GM19025 (cell line): Measurements from ENCODE around the gene KRT8.
"Not testable (repeated sequence)": the region's sequence is repeated elsewhere in the genome, so short reads cannot be mapped to it uniquely, and the experiment has no call there.

Experiments
- ATAC-seq: cut with Tn5 transposase; IDR thresholded peaks from one replicate; pipeline ENCODE4 v1.9.1; 2021; ENCODE audit warnings: mild to moderate bottlenecking, low read depth, moderate library complexity; ENCODE audit not compliant: unreplicated experiment

Gene KRT8

DNA sequence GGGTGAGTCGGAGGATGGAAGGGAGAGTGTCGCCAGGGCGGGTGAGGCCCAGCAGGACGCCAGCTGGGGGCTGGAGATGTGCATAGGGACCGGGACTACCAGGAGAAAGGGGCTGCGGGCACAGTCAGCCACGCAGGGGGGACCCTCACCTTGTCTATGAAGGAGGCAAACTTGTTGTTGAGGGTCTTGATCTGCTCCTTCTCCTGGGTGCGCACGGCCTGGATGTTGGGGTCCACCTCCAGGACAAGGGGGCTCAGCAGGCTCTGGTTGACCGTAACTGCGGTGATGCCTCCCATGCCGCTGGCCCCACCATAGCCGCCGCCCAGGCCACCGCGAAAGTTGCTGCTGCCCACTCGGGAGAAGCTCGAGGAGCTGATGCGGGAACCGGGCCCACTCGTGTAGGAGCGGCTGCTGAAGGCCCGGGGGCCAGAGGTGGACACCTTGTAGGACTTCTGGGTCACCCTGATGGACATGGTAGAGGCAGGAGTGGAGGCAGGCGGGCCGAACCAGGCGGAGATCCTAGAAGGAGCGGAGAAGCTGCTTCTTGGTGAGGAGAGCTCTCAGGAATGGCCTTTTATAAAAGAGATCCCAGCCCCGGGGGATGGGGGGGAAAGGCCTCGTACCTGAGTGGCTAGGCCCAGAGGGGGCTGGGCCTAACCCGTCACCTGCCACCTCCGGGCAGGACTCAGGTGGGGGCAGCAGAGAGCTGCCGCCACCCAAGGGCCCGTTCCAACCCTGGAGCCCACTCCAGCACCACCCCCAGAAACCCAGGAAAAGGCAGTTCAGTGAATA is at the start of gene KRT8:
KRT8 (minus strand) TSS at position 568 of the 792 bp plus-strand sequence; CDS start at position 473, 95 bp downstream.
- not testable (repeated sequence) for ATAC-seq

DNA sequence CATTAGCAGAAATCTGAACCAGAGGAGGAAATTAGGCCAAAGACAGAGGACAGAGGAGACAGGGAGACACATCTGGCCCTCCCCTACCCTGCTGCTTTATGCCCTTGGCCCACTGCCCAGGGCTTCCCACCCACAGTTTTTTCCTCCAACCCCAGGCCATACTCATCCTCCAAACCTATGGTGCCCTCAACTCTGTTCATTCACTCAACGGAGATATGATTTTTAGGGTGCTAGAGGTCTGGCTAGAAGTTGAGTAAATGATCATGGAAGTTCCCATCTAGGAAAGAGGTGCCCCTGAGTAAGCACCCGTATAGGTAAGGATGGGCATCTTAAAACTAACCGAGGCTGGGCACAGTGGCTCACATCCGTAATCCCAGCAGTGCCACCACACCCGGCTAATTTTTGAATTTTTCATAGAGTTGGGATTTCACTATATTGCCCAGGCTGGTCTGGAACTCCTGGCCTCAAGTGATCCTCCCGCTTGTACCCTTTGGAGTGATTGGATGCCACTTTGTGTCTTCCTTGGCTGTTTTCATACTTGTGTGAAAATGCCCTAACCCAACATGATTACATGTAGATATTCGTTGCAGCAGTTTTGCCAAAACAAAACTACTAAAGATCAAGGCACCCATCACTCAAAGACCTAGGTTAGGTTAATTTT is 48.4 kb upstream of the KRT8 start:
- no peak for ATAC-seq

DNA sequence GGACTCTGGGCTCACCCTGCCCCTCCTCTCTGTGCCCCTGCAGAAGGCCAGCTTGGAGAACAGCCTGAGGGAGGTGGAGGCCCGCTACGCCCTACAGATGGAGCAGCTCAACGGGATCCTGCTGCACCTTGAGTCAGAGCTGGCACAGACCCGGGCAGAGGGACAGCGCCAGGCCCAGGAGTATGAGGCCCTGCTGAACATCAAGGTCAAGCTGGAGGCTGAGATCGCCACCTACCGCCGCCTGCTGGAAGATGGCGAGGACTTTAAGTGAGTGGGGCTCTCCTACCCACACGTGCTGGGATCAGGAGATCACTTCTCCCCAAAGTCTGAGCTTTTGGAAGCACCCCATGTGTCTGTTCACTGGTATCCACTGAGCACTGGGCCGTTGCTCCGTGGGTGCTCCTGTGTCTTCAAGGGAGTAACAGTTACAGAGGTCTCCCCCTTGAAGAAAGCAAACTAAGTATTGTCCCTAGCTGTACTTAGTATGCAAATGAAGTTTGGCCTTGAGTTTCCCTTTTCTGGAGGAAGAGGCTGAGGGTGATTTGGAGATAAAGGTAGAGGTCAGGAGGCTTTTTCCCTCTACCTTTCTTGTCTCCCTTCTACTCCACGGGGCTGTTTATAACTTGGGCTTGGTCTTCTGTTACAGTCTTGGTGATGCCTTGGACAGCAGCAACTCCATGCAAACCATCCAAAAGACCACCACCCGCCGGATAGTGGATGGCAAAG is 47.4 kb upstream of the KRT8 start:
- no peak for ATAC-seq

DNA sequence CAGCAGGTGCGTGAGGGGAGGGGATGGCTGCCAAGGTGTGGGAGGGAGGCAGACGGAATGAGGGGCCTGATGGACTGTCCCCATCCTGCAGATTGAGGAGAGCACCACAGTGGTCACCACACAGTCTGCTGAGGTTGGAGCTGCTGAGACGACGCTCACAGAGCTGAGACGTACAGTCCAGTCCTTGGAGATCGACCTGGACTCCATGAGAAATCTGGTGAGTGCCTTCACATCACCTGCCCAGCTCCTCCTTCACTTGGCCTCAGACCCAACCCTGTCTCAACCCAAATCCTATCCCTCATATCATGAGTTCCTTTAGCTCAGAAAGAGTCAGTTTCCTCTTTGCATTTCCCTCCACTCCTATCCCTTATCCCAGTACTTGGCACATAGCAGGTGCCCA is 46.8 kb upstream of the KRT8 start:
- no peak for ATAC-seq

DNA sequence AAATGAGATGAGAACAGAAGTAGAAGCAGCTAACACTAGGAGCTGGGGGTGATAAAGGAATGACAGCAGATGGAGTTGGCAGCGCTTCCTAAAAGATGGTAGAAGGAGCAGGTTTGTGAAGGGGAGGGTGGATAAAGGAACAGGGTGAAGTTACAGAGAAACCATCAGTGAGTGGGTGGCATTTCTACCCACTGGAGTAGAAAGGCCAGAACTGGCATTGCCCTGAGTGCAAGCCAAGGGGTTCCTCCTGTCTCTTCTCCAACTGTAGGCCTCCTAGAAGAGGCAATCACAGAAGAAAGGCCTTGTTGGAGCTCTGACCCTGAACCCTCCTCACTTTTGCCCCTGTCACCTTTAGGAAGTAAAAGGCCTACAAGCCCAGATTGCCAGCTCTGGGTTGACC is 46.2 kb upstream of the KRT8 start:
- ATAC-seq, result no peak

DNA sequence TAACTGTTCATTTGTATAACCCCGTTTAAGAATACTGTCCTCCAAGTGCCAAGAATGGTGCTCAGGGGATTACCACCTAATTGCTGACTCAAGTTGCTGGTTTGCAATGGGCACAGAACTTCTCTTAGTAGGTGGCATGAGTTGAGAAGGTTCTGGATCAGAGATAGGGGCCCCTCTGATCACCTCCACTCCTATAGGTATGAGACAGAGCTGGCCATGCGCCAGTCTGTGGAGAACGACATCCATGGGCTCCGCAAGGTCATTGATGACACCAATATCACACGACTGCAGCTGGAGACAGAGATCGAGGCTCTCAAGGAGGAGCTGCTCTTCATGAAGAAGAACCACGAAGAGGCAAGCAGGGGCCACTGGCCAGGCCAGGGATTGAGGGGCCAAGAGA is 45.7 kb upstream of the KRT8 start:
- no peak for ATAC-seq

DNA sequence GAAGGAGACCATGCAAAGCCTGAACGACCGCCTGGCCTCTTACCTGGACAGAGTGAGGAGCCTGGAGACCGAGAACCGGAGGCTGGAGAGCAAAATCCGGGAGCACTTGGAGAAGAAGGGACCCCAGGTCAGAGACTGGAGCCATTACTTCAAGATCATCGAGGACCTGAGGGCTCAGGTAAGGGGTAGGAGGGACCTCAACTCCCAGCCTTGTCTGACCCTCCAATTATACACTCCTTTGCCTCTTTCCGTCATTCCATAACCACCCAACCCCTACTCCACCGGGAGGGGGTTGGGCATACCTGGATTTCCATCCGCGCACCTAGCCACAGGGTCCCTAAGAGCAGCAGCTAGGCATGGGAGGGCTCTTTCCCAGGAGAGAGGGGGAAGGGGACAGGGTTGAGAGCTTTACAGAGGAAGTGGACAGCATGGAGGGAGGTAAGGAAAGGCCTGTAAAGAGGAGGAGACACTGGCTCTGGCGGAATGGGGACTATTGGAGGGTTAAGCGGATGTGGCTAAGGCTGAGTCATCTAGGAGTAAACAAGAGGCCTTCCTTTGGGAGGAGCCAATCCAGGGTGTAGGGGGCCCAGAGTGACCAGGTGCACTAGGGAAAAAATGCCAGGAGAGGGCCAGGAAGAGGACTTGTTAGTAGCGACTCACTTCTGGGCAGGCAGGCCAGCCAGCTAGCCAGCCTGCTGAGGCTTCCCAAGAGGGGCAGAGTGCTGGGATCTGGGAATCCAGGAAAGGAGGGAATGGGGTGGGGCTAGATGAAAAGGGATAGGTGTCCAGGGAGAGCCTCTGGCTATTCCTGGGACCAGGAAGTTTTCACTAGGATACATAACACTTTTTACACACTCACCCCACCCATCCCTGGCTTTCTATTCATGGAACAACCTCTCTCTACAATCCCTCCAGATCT is 44.8 kb upstream of the KRT8 start:
- no peak for ATAC-seq

DNA sequence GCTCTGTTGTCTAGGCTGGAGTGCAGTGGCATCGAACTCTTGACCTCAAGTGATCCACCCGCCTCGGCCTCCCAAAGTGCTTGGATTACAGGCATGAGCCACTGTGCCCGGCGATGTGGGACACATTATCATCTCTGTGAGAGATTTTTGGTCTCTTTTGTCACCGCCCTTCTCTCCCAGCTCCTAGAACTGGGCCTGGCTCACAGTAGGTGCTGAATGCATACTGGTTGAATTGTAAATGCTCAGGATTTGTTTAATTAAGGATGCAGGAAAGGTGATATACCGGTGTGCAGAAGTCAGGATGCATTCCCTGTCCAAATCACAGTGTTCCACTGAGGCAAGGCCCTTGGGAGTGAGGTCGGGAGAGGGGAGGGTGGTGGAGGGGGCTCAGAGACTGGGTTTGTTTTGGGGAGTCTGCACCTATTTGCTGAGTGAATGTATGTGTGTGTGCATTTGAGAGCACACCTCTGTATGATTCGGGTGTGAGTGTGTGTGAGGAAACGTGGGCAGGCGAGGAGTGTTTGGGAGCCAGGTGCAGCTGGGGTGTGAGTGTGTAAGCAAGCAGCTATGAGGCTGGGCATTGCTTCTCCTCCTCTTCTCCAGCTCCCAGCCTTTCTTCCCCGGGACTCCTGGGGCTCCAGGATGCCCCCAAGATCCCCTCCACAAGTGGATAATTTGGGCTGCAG is 43.0 kb upstream of the KRT8 start:
- ATAC-seq, result no peak

DNA sequence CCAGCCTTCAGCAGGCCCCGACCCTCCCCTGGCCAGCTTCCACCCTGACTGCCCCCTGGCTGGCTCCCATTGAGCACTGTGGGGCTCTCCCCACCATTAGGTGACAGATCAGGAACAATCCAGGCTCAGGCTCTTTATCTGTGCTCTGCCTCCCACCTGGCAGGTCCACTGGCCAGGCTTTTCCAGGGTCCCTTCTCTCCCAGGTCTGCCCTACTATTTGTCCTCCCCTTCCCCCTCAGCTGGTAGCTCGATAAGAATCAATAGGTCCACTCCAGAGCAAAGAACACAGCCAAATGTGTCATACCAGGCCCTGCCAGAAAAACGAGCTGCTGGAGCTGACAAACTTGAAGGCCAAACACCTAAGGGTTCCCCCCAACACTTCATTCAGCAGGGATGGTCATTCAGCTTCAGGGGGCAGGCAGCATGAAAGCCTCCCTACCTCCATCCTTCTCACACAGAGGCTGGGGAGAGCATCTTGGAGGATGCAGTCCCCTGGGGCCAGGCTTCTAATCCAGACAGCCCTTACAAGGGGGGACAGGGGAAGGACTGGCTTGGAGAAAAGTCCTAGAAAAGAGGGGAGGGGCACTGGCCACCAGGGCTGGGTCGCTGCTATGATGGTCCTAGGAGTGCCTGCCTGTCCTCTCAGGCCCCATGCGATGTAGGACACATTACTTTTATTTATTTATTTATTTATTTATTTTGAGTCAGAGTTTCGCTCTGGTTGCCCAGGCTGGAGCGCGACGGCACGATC is 42.1 kb upstream of the KRT8 start:
- ATAC-seq, result no peak

DNA sequence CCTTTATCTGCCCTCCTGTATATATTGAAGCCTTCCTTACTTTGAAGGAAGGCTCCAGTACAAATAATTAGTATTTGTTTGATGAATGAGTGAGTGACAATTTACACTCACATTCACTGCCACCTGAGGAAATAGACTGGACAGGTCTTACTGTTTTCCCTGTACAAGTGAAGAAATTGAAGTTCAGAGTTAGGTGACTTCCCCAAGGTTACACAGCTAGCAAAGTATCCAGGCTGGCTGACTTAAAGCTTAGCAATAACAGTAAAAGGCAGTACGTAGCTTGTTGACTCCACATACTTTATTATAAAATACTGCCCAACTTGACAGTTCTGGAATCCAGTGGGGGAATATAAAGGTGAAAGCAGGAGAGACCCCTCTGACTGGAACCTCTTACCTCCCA is 41.5 kb upstream of the KRT8 start:
- ATAC-seq, result no peak

DNA sequence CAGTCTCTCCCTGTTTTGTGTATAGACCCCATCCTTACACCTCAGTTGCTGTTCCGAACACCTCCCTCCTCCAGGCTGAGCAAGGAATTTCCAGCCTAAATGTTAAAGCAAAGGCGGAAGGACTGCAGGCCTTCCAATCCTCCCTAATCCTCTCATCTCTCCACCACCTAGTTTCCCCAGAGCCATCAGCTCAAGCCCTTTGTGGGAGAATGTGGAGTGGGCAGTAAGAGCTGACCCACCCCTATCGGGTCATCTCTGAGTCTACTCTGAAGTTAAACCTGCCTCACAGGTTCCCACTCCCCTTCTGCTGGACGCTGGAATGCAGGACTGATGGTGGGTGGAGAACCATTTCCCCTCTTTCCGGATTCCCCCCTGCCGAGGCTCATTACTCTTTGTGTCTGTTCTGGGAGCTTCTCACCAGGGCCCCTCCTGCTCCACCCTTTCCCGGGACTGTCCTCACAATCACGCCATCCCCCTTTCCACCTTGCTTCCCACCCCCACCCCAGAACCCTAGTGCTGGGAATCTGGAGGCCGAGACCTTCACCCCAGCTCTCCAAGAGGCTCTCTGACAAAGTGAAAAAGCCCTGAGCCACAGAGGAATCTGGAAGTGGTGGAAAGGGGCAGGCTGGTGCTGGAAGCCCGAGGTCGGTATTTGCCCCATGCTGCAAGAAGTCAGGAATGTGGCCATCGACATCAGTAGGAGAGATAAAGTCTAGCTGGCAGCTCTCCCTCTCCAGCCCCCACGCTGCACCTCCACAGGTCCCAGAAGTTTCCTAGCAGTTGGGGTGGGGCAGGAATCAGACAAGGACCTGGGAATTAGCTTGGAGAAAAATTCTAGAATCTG is 40.7 kb upstream of the KRT8 start:
- ATAC-seq, result no peak

DNA sequence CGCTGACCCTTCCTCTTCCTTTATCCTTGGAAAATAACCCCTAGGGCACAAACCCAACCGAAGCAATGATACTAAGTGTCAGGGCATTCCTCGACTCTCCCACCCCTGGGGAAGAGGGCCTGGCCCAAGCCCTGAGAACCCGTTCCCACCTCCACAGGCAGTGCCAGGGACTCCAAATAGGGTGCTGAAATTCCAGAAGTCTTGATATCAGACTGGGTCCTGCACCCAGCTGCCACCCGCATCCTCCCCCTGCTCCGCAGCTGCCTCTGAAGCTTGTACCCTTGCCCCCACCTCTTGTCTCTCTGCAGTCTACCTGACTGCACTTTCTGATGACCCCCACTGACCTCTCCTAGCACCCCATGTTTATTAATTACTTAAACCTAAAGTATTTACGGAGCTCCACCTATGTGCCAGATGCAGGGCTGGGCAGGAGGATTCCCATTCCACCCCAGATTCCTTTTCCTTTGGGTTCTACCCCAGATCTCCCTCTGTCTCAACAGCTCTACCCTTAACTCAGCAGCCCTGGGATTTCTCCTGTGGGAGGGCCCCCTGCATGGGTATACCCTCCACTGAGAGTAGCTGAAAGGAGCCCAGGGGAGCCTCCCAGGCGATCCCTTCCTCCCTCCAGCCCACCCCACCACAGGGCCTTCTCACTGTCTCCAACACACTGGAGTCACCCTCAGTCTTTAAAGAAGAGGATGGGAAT is 40.0 kb upstream of the KRT8 start:
- ATAC-seq, result no peak

DNA sequence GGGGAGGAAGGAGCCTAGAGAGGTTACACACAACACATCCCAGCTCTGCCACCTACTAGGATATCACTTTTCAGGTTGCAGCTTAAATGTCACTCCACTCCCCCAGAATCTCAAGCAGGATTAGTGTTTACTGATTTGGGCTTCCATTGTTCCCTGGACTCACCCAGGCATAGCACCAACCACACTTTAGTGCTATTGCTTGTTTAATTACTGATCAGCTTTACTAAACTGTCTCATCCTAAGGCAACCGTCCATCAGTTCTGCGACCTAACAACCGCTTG is 38.0 kb upstream of the KRT8 start:
- no peak for ATAC-seq

DNA sequence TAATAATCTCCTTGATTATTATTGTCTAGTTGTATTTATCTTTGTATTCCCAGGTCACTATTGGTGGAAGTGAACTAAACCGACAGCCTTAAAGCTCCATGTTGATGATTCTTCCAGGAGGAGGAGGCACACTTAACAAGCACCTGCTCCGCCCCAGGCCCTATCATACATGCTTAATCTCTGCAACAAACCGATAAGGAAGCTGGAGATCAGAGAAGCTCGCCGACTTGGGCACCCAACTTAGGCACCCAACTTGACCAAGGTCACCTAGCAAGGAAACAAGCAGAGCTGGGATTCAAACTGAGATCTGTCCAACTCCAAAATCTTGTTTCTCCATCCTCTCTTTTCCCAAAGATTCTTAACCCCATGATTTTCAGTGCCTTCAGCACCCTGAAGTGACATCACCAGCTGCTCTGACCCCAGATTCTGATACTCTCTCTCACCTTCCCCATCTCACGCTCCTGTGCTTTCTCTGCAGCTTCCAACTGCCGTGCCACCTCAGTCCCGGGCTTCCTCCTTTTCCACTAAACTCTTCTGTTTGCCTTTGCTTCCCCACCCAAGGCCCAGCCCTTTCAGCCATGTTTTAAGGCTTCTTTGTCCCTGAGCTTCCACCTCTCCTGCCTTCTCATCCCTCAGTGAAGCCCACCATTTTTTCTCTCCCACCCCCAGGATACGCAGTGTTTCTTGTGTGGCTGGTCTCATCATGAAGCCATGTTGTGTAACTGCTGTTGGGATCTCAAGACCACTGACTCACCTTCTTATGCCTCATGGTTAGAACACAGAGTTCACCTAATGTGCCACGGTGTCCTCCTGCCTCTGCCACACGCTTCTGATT is 37.4 kb upstream of the KRT8 start:
- no peak for ATAC-seq

DNA sequence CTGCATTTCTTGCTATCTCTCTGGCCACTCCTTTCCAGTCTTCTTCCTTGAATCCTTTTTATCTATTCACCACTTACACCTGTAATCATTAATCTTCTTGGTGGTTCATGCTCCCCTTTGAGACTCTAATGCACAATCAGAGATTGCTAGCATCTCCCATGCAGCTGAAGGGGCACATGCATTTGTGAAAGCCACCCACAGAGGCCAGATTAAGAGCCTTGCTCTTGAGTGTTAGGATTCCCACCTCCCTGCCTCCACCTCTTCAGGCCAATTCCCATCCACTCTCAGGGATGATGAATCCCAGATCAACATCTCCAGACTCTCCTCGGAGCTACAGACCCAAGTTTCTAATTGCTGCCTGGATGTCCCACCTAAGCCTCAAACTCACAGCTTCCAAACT is 24.7 kb upstream of the KRT8 start:
- no peak for ATAC-seq

DNA sequence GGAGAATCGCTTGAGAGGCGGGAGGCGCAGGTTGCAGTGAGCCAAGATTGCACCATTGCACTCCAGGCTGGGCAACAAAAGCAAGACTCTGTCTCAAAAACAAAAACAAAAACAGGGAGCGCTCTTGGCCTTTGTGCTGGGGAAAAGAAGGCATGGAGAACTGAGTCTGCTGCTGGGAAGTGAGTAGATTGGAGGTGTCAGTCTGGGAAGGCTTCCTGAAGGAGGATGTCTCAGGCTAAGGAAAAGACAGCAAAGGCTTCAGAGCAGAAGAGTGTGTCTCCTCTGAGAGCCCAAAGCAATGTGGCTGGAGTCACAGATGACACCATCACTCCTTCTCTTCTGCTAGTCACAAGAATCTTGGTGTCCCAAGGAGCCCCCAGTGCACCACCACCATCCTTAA is 23.1 kb upstream of the KRT8 start:
- ATAC-seq, result no peak

DNA sequence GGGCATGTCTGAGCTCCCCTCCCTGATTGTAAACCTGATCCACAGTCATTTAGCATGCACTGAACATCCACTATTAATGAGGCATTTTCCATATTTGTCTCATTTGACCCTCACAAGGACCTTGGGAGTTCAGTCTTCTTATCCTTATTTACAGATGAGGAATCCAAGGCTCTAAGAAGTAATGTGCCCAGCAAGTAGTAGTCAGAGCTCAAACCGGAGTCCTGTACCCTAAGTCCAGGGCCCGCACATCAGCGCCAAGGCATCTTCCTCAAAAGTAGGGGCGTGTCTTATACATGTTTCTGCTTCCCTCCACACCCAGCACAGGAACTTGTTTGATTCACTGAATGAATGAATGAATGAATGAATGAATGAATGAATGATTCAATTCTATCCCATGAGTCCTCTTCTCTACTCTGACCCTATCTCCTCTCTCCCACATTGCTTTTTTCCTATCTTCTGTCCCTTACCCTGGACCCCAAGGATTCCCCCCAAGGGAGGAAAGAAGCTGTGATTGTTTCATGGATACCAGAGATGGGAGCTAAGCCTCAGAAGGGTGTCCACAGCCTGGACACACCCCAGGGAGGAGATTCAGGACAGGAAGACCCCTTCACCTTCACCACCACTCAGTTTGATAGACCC is 21.8 kb upstream of the KRT8 start:
- no peak for ATAC-seq
